ENCODE data around the gene B4GALT5.
A peak's percentile ranks its signal among the peaks of the same experiment; 100 is the strongest.

B4GALT5 gene

DNA sequence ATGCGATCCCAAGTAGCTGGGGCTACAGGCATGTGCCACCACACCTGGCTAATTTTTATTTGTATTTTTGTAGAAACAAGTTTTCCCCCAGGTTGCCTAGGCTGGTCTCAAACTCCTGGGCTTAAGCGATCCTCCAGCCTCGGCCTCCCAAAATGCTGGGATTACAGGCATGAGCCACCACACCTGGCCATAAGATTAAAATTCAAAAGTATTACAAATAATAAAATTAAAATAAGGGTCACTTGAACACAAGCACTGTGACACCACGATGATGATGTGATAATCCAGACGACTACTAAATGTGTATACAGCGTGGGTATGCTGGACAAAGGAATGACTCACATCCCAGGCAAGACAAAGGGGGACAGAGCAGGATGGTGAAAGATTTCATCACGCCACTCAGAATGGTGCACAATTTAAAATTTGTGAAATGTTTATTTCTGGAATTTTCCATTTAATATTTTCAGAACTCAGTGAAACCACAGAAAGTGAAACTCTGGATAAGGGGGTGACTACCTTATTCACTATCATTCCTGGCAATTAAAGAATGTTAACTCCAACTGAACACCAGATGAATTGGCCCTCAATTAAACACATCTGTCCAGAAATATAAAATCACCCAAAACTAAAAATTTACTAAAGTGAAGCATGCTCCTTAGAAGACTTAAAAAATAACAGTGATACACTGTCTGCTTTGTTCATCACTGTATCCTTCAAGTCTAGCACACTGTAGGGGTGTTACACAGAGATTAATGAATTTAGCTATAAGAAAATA, 13.1 kb downstream of the B4GALT5 start:
- peak; percentile 49 to 53 for DNase-seq (ENCODE audit: low read depth in 2 of 2)

DNA sequence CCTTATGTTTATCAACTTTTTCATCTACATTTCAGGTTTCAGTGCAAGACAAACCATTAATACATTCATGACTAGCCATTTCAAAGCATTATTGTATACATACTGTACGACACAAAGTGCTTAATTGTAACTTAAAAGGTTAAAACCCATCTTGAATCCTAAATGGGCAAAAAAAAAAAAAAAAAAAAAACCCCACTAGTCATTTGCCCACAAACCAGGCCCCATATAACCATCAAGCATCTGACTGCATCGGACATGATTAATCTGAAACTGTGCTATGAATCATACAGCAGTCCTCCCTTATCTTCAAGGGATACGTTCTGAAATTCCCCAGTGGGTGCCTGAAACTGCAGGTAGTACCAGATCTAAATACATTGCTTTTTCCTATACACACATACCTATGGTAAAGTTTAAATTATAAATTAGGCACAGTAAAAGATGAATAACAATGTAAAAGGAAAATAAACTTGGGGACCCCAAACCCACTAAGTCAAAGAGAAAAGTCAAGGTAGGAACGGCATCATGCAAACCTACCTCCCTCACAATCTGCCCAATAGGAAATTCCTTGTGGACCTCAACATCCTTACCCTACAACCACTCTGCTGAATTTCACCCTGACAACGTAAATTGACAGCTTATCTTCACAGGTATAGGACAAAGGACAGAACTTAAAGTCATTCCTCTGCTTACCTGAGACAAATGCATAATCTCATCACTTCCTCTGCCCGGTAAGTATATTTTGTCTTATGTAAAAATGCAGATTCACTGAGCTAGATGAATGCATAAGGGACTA, 14.3 kb downstream of the B4GALT5 start:
- no peak for DNase-seq (ENCODE audit: low read depth in 2 of 2)

DNA sequence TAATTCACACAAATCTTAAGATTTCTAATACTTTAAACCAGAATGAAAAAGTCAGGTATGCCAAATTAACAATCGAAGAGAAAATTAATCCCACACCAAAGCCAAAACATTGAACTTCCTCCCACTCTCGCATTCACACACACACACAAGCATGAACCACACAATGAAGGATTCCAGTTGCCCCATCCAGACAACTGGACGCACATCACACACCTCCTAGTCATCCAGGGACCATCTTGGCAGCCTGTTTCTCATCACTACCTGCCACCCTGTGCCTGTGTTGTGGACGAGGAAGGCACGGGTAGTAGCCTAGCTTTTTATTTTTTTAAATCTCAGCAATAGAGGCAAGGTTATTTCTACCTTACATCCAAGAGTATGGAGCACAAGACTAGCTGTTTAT, 15.2 kb downstream of the B4GALT5 start:
- DNase-seq (ENCODE audit: low read depth in 2 of 2) = no peak

GRCh38 chr20:49697071-49697470, 16.6 kb downstream of the B4GALT5 start:
- no peak for DNase-seq (ENCODE audit: low read depth in 2 of 2)

GRCh38 chr20:49696594-49696993, 17.1 kb downstream of the B4GALT5 start:
- no peak for DNase-seq (ENCODE audit: low read depth in 2 of 2)

DNA sequence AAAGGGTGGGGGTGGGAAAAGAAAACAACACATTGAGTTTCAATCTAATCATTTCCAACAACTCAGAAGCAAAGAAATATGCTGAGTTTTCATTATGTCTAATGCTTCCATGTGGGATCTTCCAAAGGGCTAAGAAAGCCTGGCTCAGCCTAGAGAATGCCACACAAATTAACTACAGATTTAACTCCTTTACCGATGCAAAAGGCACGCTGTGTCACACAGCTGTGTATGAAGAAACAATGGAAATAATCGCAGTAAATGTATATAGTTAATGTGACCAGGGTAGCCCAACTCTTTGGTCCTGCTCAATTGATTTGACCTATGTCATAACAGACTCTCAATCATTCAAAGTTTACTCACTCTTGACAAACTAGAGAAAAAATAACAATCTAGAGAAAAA, 17.8 kb downstream of the B4GALT5 start:
- DNase-seq (ENCODE audit: low read depth in 2 of 2) = no peak

- DNase-seq (ENCODE audit: low read depth in 2 of 2) = no peak
Observed at GRCh38 chr20:49694450-49695071, 19.1 kb downstream of the B4GALT5 start.

DNA sequence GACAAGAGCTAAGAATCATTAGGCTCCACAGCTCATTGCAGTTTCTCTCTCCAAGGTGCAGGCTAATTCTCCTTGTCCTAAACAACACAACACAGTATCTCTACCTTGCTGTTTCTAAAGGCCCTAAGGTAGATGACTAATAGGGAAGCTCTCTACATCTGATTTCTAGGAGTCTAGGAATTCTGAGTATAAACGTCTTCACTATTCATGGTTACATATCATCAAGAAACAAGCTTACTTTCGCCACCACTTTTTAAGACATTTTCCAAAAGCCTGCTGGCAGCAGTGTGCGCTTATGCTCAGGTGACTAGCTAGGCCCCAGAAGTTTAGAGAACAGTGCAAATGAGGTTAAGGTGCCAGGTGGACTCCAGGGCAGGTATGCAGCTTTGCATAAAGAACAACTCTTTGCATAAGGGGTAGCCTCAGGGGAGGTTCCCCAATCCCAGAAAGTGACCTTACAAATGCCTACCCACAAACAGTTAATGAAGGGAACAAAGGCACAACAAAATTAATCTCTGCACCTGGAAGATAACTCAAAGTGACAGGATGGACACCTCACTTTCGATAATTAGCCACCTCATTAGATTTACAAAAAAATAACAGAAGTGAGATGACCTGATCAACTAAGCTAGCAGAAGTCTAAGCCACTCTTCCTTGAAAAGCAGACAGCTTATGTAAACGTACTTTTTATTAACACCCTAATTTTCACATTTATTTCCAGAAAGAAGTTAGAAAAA, 20.1 kb downstream of the B4GALT5 start:
- no peak for DNase-seq (ENCODE audit: low read depth in 2 of 2)

- no peak for DNase-seq (ENCODE audit: low read depth in 2 of 2)
Observed at GRCh38 chr20:49692941-49693340, 20.7 kb downstream of the B4GALT5 start.

DNA sequence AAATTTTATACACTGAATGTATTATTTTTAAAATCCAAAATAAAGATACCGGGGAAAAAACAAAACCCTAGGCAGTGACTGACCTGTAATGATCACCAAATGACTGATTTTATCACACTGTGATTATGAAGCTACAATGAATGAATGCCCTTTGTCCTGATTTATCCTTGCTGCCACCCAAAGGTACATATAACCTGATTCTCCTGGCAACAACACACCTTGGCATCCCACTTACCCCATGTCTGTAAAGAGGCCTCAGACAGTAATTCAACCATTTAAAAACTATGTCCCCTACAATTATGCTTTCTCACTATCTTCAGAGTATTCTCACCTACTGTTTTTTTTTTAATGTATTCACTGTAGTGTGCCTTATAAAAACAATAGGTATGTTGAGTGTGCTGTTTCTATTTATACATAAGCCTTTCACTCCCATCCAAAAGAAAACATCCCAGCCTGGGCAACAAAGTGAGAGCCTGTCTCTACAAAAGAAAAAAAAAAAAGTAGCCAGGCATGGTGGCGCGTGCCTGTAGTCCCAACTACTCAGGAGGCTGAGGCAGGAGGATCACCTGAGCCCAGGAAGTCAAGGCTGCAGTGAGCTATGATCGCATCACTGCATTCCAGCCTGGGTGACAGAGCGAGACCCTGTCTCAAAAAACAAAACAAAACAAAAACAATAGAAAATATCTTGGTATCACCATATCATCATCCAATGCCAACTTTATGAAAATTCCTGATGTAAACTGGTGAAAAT, 21.7 kb downstream of the B4GALT5 start:
- no peak for DNase-seq (ENCODE audit: low read depth in 2 of 2)

- no peak for DNase-seq (ENCODE audit: low read depth in 2 of 2)
Observed at GRCh38 chr20:49690899-49691620, 22.6 kb downstream of the B4GALT5 start.

GRCh38 chr20:49687595-49688567, 25.8 kb downstream of the B4GALT5 start:
- DNase-seq (ENCODE audit: low read depth in 2 of 2) = no peak

DNA sequence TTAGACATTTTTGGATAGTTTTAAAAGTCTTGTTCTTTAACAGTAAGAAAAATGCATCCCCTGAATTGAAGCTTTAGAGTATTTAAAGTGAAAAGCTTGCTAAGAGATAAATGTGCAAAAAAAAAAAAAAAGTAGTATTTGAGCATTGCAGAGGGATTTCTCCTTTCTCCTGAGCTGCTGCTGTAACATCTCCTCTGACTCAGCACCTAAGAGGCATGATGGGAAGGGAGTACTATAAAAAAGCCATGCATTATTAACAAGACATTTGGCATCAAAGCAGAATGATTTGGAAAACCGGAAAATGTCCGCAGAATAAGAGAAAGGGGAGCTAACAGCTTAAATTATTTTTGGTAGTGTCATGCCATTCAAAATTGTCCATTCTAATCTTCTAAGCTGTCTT, 27.9 kb downstream of the B4GALT5 start:
- peak in 1 of 2 experiments; percentile 32 for DNase-seq (ENCODE audit: low read depth in 2 of 2)

DNA sequence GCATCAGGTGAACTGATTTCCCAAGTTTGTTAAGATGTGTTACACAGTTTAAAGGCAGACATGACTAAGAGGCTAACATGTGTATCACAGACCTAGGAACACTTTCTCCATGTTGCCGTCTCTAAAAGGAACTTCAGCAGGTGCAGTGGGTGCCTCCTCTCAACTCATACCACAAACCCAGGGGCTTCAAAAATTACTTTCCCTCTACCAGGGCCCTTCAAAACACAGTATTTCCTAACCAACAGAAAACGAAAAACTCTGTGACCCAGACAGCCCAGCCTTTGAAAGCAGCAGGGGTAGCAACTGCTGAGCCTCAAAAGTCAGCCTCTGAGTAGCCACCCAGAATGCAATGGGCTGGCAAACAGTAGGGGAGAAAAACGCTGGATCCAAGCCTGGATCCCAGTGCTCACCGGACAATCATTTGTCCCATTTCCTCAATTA, 28.5 kb downstream of the B4GALT5 start:
- DNase-seq (ENCODE audit: low read depth in 2 of 2) = no peak

- no peak for DNase-seq (ENCODE audit: low read depth in 2 of 2)
Observed at GRCh38 chr20:49684335-49684997, 29.2 kb downstream of the B4GALT5 start.

GRCh38 chr20:49682798-49683197, 30.9 kb downstream of the B4GALT5 start:
- DNase-seq (ENCODE audit: low read depth in 2 of 2) = no peak

DNA sequence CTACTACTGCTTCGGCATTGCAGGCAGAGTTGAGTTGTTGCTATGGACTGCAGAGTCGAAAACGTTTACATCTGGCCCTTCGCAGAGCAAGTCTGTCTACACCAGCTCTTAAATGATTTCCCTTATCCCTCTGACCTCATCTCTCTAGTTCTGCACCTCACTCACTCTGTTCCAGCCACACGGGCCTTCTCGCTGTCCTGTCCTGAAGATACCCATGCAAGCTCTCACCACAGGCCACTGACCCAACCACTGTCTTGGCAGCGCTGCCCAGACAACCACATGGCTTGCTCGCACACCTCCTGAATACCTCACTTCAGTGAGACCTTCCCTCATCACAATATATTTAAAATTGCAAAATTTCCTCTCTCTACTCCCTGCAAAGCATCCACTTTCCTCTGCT, 31.4 kb downstream of the B4GALT5 start:
- DNase-seq (ENCODE audit: low read depth in 2 of 2) = no peak

GRCh38 chr20:49681850-49682216, 31.8 kb downstream of the B4GALT5 start:
- no peak for DNase-seq (ENCODE audit: low read depth in 2 of 2)

- no peak for DNase-seq (ENCODE audit: low read depth in 2 of 2)
Observed at GRCh38 chr20:49680484-49680883, 33.2 kb downstream of the B4GALT5 start.
